Heart left ventricle (tissue), 13 donors: ENCODE data around the gene PDE10A.

Source experiments
- POLR2A ChIP-seq, 2 donors: fragments of 450-650 bp; IDR thresholded peaks; one replicate each; pipeline ENCODE4 v1.6.1; 2017; ENCODE audit warnings: antibody characterized with exemption in 2 of 2, mild to moderate bottlenecking in 2 of 2, moderate library complexity in 2 of 2
- TF ChIP-seq, protein P1 (sequence below), 12 donors: fragments of 200-600 bp; sonication (generic) in 4 of 12; IDR thresholded peaks; one replicate each; pipeline versions ENCODE4 v1.5.0 to v1.8.0; 2018 to 2022; ENCODE audit warnings: antibody characterized with exemption in 12 of 12, mild to moderate bottlenecking in 5 of 12
- donor health status: ischemic (EF 13 %, LVEDD 7.1; RV severe dilation, severe dysfunction).
- donor health status: DM: no; HTN: yes; CAD: no.
- donor health status: DM: no; HTN: no; CAD: no.
- donor health status: ischemic (EF 25% LVEDD 6.9; RV normal size, moderate dysfunction).
- donor health status: ischemic (EF 25% LVEDD 5.7; RV mildly dilated, moderate dysfunction).
- donor health status: ischemic (EF 35%, LVEDD 5.7; RV mildly dilated, moderate dysfunction).
- donor health status: nonischemic (EF 11% LVEDD 7.7; RV severe dilation, severe dysfunction).
- donor health status: DM: yes; HTN: yes; CAD: no.
- donor health status: PGD.
- donor health status: ischemic (EF 29% LVEDD 5.4; RV normal size, mild dysfunction).
- donor health status: nonischemic (EF 23%, LVEDD 6.1; RV moderate dilation, normal function).

DNA sequence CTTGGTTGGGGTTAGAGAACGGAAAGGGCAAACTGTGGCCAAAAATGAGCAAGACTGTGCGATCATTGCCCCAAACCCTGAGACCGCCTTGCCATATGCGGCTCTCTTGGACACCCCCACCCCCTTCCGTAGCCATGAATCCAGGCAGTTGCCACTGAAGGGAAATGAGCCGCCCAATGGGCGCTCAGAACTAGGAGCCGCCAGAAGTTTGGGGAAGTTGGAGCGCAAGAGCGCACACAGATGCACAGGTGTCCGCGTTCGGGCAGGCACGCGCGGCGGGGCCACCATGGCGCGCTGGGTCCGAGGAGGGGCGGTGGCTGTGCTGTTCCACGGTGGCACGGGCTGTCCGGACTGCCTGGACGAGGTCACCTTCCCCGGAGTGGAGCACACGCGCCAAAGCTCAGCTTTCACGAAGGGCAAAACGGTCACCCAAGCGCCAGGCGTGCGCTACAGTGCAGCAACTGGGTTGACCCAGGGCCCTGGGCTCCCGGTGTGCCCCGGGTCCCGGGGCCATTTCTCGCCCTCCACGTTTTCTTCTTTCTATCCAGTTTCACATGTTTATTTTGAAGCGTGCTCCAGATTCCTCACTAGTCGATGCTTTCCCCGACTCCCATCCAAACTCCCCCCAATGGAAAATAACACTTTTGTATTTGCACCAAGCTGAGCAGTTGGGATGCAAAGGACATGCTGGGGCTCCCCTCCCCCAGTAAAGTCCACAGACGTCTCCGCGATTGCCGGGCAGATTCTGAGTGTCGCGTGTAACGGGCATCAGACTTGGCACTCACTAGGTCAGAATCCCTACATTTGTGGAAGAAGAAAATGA lies 906 bp upstream of the PDE10A start:
- TF ChIP-seq POLR2A (IDR thresholded peaks at IDR 0.05) = no peak
- TF ChIP-seq, protein P1, sequence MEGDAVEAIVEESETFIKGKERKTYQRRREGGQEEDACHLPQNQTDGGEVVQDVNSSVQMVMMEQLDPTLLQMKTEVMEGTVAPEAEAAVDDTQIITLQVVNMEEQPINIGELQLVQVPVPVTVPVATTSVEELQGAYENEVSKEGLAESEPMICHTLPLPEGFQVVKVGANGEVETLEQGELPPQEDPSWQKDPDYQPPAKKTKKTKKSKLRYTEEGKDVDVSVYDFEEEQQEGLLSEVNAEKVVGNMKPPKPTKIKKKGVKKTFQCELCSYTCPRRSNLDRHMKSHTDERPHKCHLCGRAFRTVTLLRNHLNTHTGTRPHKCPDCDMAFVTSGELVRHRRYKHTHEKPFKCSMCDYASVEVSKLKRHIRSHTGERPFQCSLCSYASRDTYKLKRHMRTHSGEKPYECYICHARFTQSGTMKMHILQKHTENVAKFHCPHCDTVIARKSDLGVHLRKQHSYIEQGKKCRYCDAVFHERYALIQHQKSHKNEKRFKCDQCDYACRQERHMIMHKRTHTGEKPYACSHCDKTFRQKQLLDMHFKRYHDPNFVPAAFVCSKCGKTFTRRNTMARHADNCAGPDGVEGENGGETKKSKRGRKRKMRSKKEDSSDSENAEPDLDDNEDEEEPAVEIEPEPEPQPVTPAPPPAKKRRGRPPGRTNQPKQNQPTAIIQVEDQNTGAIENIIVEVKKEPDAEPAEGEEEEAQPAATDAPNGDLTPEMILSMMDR (IDR thresholded peaks at IDR 0.05) = no peak
